ENCODE measurements around the gene CENPF.

- TF ChIP-seq CTCF (IDR thresholded peaks at IDR 0.05; ENCODE audit: low read depth, low read length), result no peak
- no peak for TF ChIP-seq EZH2phosphoT487 (IDR thresholded peaks at IDR 0.05; ENCODE audit: low read depth)
These were observed 44.9 kb upstream of the CENPF start for GRCh38 chr1:214557952-214558735.
